HG02938 (cell line): ENCODE data around the gene SMYD4.
"Not testable (repeated sequence)": the region's sequence is repeated elsewhere in the genome, so short reads cannot be mapped to it uniquely, and the experiment has no call there.

Source experiments
- ATAC-seq: cut with Tn5 transposase; IDR thresholded peaks from one replicate; pipeline ENCODE4 v1.9.1; 2021; ENCODE audit warnings: mild to moderate bottlenecking, moderate library complexity; ENCODE audit not compliant: unreplicated experiment

The SMYD4 gene

GRCh38 chr17:1759529-1759928 lies 70.2 kb downstream of the SMYD4 start:
- no peak for ATAC-seq

- no peak for ATAC-seq
Measured at GRCh38 chr17:1758807-1759206, 70.9 kb downstream of the SMYD4 start.

GRCh38 chr17:1755827-1756262 lies 73.9 kb downstream of the SMYD4 start:
- no peak for ATAC-seq

- no peak for ATAC-seq
Measured at GRCh38 chr17:1755252-1755826, 74.4 kb downstream of the SMYD4 start.

- ATAC-seq = no peak
Measured at GRCh38 chr17:1754430-1755112, 75.1 kb downstream of the SMYD4 start.

- ATAC-seq = no peak
Measured at GRCh38 chr17:1753767-1754429, 75.8 kb downstream of the SMYD4 start.

- no peak for ATAC-seq
Measured at GRCh38 chr17:1752425-1753262, 77.1 kb downstream of the SMYD4 start.

GRCh38 chr17:1750628-1751027 lies 79.1 kb downstream of the SMYD4 start:
- ATAC-seq = no peak

GRCh38 chr17:1746975-1747543 lies 82.6 kb downstream of the SMYD4 start:
- ATAC-seq = no peak

GRCh38 chr17:1745513-1746020 lies 84.1 kb downstream of the SMYD4 start:
- ATAC-seq = no peak

- ATAC-seq = no peak
Measured at GRCh38 chr17:1744551-1745512, 84.9 kb downstream of the SMYD4 start.

GRCh38 chr17:1743088-1743439 lies 86.6 kb downstream of the SMYD4 start:
- ATAC-seq = no peak

GRCh38 chr17:1742371-1743087 lies 87.2 kb downstream of the SMYD4 start, which contains the start of gene SERPINF2:
SERPINF2 (plus strand) TSS chr17:1742871; CDS start chr17:1744996, 2,125 bp downstream.
- no peak for ATAC-seq

GRCh38 chr17:1741899-1742298 lies 87.8 kb downstream of the SMYD4 start:
- not testable (repeated sequence) for ATAC-seq

GRCh38 chr17:1737531-1738291 lies 92.0 kb downstream of the SMYD4 start:
- no peak for ATAC-seq

- no peak for ATAC-seq
Measured at GRCh38 chr17:1736348-1737281, 93.1 kb downstream of the SMYD4 start.

GRCh38 chr17:1735834-1736347 lies 93.8 kb downstream of the SMYD4 start:
- ATAC-seq = no peak
